HepG2 (cell line): ENCODE data around the gene TNFAIP2. TPM values are rescaled to one million over a fixed set of nuclear protein-coding genes. Genes with fewer than 3 reads are reported as not detected.

Experiments
- ARNT2 ChIP-seq: sonication (generic); formaldehyde crosslinking; IDR thresholded peaks from 2 replicates; pipeline ENCODE4 v1.8.0; 2022; ENCODE audit warnings: mild to moderate bottlenecking, low read depth, missing genetic modification reagents, moderate library complexity
- DPF2 ChIP-seq: sonication (generic); formaldehyde crosslinking; IDR thresholded peaks from 2 replicates; pipeline ENCODE4 v1.4.0; 2020; ENCODE audit warnings: mild to moderate bottlenecking, low read depth, missing genetic modification reagents, borderline replicate concordance
- HNF4A ChIP-seq: sonication (generic); formaldehyde crosslinking; IDR thresholded peaks from 2 replicates; pipeline ENCODE4 v1.4.0; 2020; ENCODE audit warnings: missing genetic modification reagents
- KAT8 ChIP-seq: IDR thresholded peaks from 2 replicates; pipeline ENCODE4 v1.6.1; 2016; ENCODE audit warnings: missing genetic modification reagents, missing compliant biosample characterization
- KLF6 ChIP-seq: IDR thresholded peaks from 2 replicates; pipeline ENCODE4 v1.8.0; 2016; ENCODE audit warnings: missing biosample characterization, missing genetic modification reagents
- MEF2D ChIP-seq: sonication (generic); formaldehyde crosslinking; IDR thresholded peaks from 2 replicates; pipeline ENCODE4 v1.5.1; 2020; ENCODE audit warnings: mild to moderate bottlenecking, missing genetic modification reagents
- MXI1 ChIP-seq: IDR thresholded peaks from 3 replicates; pipeline ENCODE4 v1.6.1; 2012; ENCODE audit warnings: low read depth, low read length, inconsistent platforms, borderline replicate concordance
- PRPF4 ChIP-seq: fragments of 200-400 bp; formaldehyde crosslinking; IDR thresholded peaks from 2 replicates; pipeline ENCODE4 v1.6.1; 2016; ENCODE audit warnings: low read length, low read depth; ENCODE audit not compliant: poor library complexity, severe bottlenecking
- RBM22 ChIP-seq: fragments of 200-400 bp; formaldehyde crosslinking; optimal IDR thresholded peaks from 2 replicates; pipeline ENCODE3; 2017; ENCODE audit warnings: mild to moderate bottlenecking, low read length, moderate library complexity
- SIN3A ChIP-seq: IDR thresholded peaks from 2 replicates; pipeline ENCODE4 v1.6.1; 2011; ENCODE audit warnings: low read depth, mild to moderate bottlenecking, control low read depth, low read length, borderline replicate concordance
- SKI ChIP-seq: fragments of 450-650 bp; IDR thresholded peaks from one replicate; pipeline ENCODE4 v1.6.1; 2018; ENCODE audit warnings: mild to moderate bottlenecking; ENCODE audit not compliant: partially characterized antibody
- SOX13 ChIP-seq, 3 experiments: fragments of 450-650 bp in 1 of 3; sonication (generic) in 1 of 3; formaldehyde crosslinking in 1 of 3; IDR thresholded peaks in 2 of 3; conservative IDR thresholded peaks in 1 of 3; 2 replicates each; pipeline versions ENCODE4 v1.5.0 to v1.6.1; 2016 to 2020; ENCODE audit warnings: antibody characterized with exemption in 1 of 3, mild to moderate bottlenecking in 1 of 3, missing compliant biosample characterization in 1 of 3, missing genetic modification reagents in 1 of 3, moderate library complexity in 1 of 3
- TP53 ChIP-seq: sonication (generic); formaldehyde crosslinking; conservative IDR thresholded peaks from 2 replicates; pipeline ENCODE4 v1.4.0; 2020; ENCODE audit warnings: missing genetic modification reagents
- XBP1 ChIP-seq: sonication (generic); formaldehyde crosslinking; IDR thresholded peaks from 2 replicates; pipeline ENCODE4 v1.5.0; 2020; ENCODE audit warnings: missing genetic modification reagents
- YEATS2 ChIP-seq: sonication (generic); formaldehyde crosslinking; IDR thresholded peaks from 2 replicates; pipeline ENCODE4 v1.4.0; 2020; ENCODE audit warnings: missing genetic modification reagents, borderline replicate concordance
- YEATS4 ChIP-seq: sonication (generic); formaldehyde crosslinking; IDR thresholded peaks from 2 replicates; pipeline ENCODE4 v1.4.0; 2020; ENCODE audit warnings: missing genetic modification reagents, borderline replicate concordance
- ZBTB1 ChIP-seq: sonication (generic); formaldehyde crosslinking; IDR thresholded peaks from 2 replicates; pipeline ENCODE4 v1.4.0; 2020; ENCODE audit warnings: missing genetic modification reagents, borderline replicate concordance
- ZFP36 ChIP-seq: fragments of 150-350 bp; IDR thresholded peaks from 2 replicates; pipeline ENCODE4 v1.6.1; 2018; ENCODE audit warnings: borderline replicate concordance, low read length, low read depth; ENCODE audit not compliant: partially characterized antibody
- ZNF124 ChIP-seq: sonication (generic); formaldehyde crosslinking; IDR thresholded peaks from 2 replicates; pipeline ENCODE4 v1.4.0; 2020; ENCODE audit warnings: missing genetic modification reagents
- ZNF136 ChIP-seq: sonication (generic); formaldehyde crosslinking; IDR thresholded peaks from 2 replicates; pipeline ENCODE4 v1.8.1; 2022; ENCODE audit warnings: low read depth, mild to moderate bottlenecking, moderate library complexity, missing genetic modification reagents
- ZNF530 ChIP-seq: sonication (generic); formaldehyde crosslinking; IDR thresholded peaks from 2 replicates; pipeline ENCODE4 v1.5.0; 2020; ENCODE audit warnings: low read depth, mild to moderate bottlenecking, missing genetic modification reagents
- ZNF644 ChIP-seq: IDR thresholded peaks from 2 replicates; pipeline ENCODE4 v1.6.1; 2016; ENCODE audit warnings: low read depth
- polyA plus RNA-seq, 8 experiments: library from polyadenylated mRNA; depleted of rRNA in 3 of 8; stranded (reverse) in 7 of 8; unstranded in 1 of 8; fragments of >200 nt; fragmentation: Illumina TruSeq in 4 of 8; extraction: Trizol in 4 of 8; gene quantifications; 2 replicates each; pipeline versions ENCODE4 v1.2.1 to v1.2.3, GENCODE V29; 2011 to 2016; ENCODE audit warnings: low read depth in 4 of 8, missing spikeins in 1 of 8, mixed read lengths in 1 of 8; ENCODE audit not compliant: insufficient read depth in 1 of 8
- total RNA-seq, 5 experiments: library from RNA; depleted of rRNA; stranded (reverse); fragments of >200 nt; fragmentation: Illumina TruSeq; extraction: Trizol; gene quantifications; 2 replicates each; pipeline ENCODE4 v1.2.3, GENCODE V29; 2016; ENCODE audit warnings: low read depth in 1 of 5
- TF ChIP-seq, protein P1 (sequence below): sonication (generic); formaldehyde crosslinking; IDR thresholded peaks from 2 replicates; pipeline ENCODE4 v1.4.0; 2020; ENCODE audit warnings: missing genetic modification reagents
- TF ChIP-seq, protein P2 (sequence below): sonication (generic); formaldehyde crosslinking; IDR thresholded peaks from 2 replicates; pipeline ENCODE4 v1.4.0; 2020; ENCODE audit warnings: mild to moderate bottlenecking, missing genetic modification reagents, borderline replicate concordance
- TF ChIP-seq, protein P3 (sequence below): sonication (generic); formaldehyde crosslinking; conservative IDR thresholded peaks from 2 replicates; pipeline ENCODE4 v1.8.0; 2022; ENCODE audit warnings: missing genetic modification reagents

Gene TNFAIP2
- total and polyA plus RNA-seq, 2 of the 13 experiments (the other 11 are each of a cell fraction or from before 2014, with no cell fraction given), result 0.46 to 1.5 TPM

DNA sequence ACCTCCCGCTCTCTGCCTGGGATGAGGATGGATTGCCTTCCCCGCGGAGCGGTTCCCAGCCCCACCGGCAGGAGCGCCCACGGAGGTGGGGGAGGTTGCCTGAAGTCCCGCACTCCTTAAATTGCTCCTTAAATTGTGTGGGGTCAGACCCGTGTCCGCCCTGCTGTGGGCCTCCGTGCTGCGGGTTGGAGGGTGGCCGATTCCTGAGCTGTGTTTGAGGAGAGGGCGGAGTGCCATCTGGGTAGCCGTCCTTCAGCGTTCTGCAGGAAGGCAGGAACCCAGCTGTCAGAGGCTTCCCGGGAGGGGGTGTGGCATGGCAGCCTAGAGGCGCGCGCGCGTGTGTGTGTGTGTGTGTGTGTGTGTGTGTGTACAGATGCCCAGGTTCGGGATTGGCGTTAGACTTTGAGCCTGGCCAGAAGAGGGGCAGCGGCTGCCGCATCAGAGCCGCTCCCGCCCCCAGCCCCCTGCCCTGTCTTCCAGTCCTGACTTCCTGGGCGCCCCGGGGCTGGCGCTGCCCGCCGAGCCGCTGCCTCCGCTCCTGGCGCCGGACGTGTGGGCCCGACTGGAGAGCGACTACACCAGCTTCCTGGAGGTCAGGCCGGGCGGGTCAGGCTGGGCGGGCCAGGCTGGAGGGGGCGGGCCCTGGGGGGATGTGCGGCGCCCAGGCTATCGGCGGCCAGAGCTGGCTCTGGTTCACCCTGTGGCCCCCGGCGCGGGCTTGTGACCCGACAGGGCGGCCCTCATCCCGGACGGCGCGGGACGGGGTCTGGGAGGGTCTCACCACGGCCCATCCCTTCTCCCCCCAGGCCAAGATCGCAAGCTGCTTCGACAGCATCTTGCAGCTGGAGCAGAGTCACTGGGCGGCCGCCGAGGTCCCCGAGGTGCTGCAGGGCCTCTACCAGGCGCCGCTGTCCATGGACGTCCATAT is 19.5 kb upstream of the TNFAIP2 start (continued):
- TF ChIP-seq PRPF4 (no peak), XBP1 (CRISPR knock-in tag) (no peak), RBM22 (peak; percentile 55), KAT8 (CRISPR knock-in tag) (no peak), ZNF644 (no peak), SOX13 (IDR thresholded peaks at IDR 0.05) (no peak), SOX13 (CRISPR knock-in tag; conservative IDR thresholded peaks at IDR 0.05 in 1 of 2, IDR thresholded peaks at IDR 0.05 in 1 of 2) (no peak; a peak in 2 of 4 replicates), YEATS4 (CRISPR knock-in tag) (no peak), ARNT2 (peak; percentile 84), ZNF136 (CRISPR knock-in tag) (no peak), ZFP36 (no peak), KLF6 (no peak; the same call in 1 of the 2 replicates), HNF4A (peak; percentile 51; the same call in 1 of the 2 replicates), SIN3A (peak; percentile 82), YEATS2 (CRISPR knock-in tag) (0 out of 2 replicates have a peak, but pooled peaks have one; percentile 21), MEF2D (CRISPR knock-in tag) (peak; percentile 43; the same call in 1 of the 2 replicates), ZNF530 (CRISPR knock-in tag) (no peak), MXI1 (peak; percentile 94; the same call in 2 of the 3 replicates), TP53 (CRISPR knock-in tag) (no peak; the same call in 1 of the 2 replicates), SKI (peak; percentile 81), ZNF124 (no peak), ZBTB1 (CRISPR knock-in tag) (no peak), DPF2 (CRISPR knock-in tag) (peak; percentile 31; the same call in 1 of the 2 replicates)
- TF ChIP-seq, protein P1, sequence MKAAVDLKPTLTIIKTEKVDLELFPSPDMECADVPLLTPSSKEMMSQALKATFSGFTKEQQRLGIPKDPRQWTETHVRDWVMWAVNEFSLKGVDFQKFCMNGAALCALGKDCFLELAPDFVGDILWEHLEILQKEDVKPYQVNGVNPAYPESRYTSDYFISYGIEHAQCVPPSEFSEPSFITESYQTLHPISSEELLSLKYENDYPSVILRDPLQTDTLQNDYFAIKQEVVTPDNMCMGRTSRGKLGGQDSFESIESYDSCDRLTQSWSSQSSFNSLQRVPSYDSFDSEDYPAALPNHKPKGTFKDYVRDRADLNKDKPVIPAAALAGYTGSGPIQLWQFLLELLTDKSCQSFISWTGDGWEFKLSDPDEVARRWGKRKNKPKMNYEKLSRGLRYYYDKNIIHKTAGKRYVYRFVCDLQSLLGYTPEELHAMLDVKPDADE (CRISPR knock-in tag), result no peak
- TF ChIP-seq, protein P2, sequence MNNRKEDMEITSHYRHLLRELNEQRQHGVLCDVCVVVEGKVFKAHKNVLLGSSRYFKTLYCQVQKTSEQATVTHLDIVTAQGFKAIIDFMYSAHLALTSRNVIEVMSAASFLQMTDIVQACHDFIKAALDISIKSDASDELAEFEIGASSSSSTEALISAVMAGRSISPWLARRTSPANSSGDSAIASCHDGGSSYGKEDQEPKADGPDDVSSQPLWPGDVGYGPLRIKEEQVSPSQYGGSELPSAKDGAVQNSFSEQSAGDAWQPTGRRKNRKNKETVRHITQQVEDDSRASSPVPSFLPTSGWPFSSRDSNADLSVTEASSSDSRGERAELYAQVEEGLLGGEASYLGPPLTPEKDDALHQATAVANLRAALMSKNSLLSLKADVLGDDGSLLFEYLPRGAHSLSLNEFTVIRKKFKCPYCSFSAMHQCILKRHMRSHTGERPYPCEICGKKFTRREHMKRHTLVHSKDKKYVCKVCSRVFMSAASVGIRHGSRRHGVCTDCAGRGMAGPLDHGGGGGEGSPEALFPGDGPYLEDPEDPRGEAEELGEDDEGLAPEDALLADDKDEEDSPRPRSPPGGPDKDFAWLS (CRISPR knock-in tag), result peak; percentile 88; the same call in 1 of the 2 replicates
- TF ChIP-seq, protein P3, sequence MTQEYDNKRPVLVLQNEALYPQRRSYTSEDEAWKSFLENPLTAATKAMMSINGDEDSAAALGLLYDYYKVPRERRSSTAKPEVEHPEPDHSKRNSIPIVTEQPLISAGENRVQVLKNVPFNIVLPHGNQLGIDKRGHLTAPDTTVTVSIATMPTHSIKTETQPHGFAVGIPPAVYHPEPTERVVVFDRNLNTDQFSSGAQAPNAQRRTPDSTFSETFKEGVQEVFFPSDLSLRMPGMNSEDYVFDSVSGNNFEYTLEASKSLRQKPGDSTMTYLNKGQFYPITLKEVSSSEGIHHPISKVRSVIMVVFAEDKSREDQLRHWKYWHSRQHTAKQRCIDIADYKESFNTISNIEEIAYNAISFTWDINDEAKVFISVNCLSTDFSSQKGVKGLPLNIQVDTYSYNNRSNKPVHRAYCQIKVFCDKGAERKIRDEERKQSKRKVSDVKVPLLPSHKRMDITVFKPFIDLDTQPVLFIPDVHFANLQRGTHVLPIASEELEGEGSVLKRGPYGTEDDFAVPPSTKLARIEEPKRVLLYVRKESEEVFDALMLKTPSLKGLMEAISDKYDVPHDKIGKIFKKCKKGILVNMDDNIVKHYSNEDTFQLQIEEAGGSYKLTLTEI (CRISPR knock-in tag), result no peak
